GM12878 (cell line): Measurements from ENCODE around the gene RERE. TPM values are rescaled to one million over a fixed set of nuclear protein-coding genes. Genes with fewer than 3 reads are reported as not detected.

Source experiments
- ATAC-seq: fragments of 200-7000 bp; cut with Tn5 transposase; 3 replicates; pipeline ENCODE4 v1.9.1; 2020; ENCODE audit warnings: mild to moderate bottlenecking, moderate library complexity
- BruUV-seq: library from RNA; stranded (reverse); fragments of 400-500 nt; replicated peaks from 2 replicates; lab custom pipeline; 2021; lab: Mats Ljungman, UMichigan
- CTCF ChIA-PET: fragments of 300-600 bp; sonication (Branson Sonifier 250); formaldehyde crosslinking; extraction: SDS; loops from one replicate; lab custom pipeline; 2021; ENCODE audit warnings: inconsistent platforms; lab: Yijun Ruan, JAX
- POLR2A ChIA-PET: fragments of 350-600 bp; formaldehyde crosslinking; extraction: SDS; loops from one replicate; lab custom pipeline; 2021; ENCODE audit warnings: inconsistent platforms; lab: Charles Lee
- RAD21 ChIA-PET: fragments of 300-600 bp; sonication (Branson Sonifier 250); formaldehyde crosslinking; loops from one replicate; lab custom pipeline; 2023; ENCODE audit warnings: antibody characterized with exemption; ENCODE audit not compliant: unreplicated experiment; lab: Charles Lee
- SMC1A ChIA-PET: fragments of 300-600 bp; sonication (Branson Sonifier 250); formaldehyde crosslinking; loops from one replicate; lab custom pipeline; 2023; ENCODE audit not compliant: unreplicated experiment, uncharacterized antibody; lab: Charles Lee
- DNase-seq: peaks from one replicate; pipeline ENCODE4 v3.0.0-alpha.2; 2011; ENCODE audit warnings: low read depth, low spot score
- FAIRE-seq: peaks from 3 replicates; lab custom pipeline; 2011; peaks lifted over from hg19 to GRCh38; lab: Jason Lieb, UNC
- H2AFZ ChIP-seq: 2 replicates; pipeline ENCODE4 v1.6.0; 2011; ENCODE audit warnings: low read depth, low read length, control low read depth; ENCODE audit not compliant: control insufficient read depth
- H3K27ac ChIP-seq: 2 replicates; pipeline ENCODE4 v1.5.1; 2011; ENCODE audit warnings: control low read depth; ENCODE audit not compliant: control insufficient read depth, insufficient read depth
- H3K27me3 ChIP-seq, 2 experiments: replicated peaks in 1 of 2; 2 replicates each; pipeline versions ENCODE4 v1.6.0 to v1.6.1; 2011; ENCODE audit warnings: low read length in 1 of 2; ENCODE audit not compliant: control insufficient read depth in 2 of 2, insufficient read depth in 2 of 2
- H3K36me3 ChIP-seq, 2 experiments: 2 replicates each; pipeline ENCODE4 v1.5.1; 2011; ENCODE audit warnings: low read length in 1 of 2; ENCODE audit not compliant: control insufficient read depth in 2 of 2, insufficient read depth in 2 of 2
- H3K4me1 ChIP-seq: 2 replicates; pipeline ENCODE4 v1.6.1; 2011; ENCODE audit warnings: mild to moderate bottlenecking, low read length, moderate library complexity, mixed read lengths; ENCODE audit not compliant: control insufficient read depth, insufficient read depth
- H3K4me2 ChIP-seq: 2 replicates; pipeline ENCODE4 v1.6.0; 2011; ENCODE audit warnings: control low read depth; ENCODE audit not compliant: control insufficient read depth, insufficient read depth
- H3K4me3 ChIP-seq: fragments of 200-600 bp; sonication (generic); 2 replicates; pipeline ENCODE4 v1.5.1; 2016
- H3K79me2 ChIP-seq: 2 replicates; pipeline ENCODE4 v1.6.0; 2011; ENCODE audit warnings: low read length; ENCODE audit not compliant: control insufficient read depth, insufficient read depth
- H3K9ac ChIP-seq: 2 replicates; pipeline ENCODE4 v1.8.0; 2011; ENCODE audit warnings: low read length, control low read depth, mixed read lengths; ENCODE audit not compliant: control insufficient read depth, insufficient read depth
- H3K9me3 ChIP-seq: replicated peaks from 3 replicates; pipeline ENCODE4 v1.5.1; 2011; ENCODE audit warnings: mild to moderate bottlenecking, low read length; ENCODE audit not compliant: control insufficient read depth, insufficient read depth
- H4K20me1 ChIP-seq: 2 replicates; pipeline ENCODE4 v1.6.0; 2011; ENCODE audit not compliant: control insufficient read depth, insufficient read depth
- CHD4 ChIP-seq: fragments of 200-600 bp; sonication (generic); IDR thresholded peaks from 2 replicates; pipeline ENCODE4 v1.6.1; 2016; ENCODE audit warnings: mild to moderate bottlenecking
- KAT2A ChIP-seq: conservative IDR thresholded peaks from 2 replicates; pipeline ENCODE4 v1.6.1; 2011; ENCODE audit warnings: low read depth, low read length; ENCODE audit not compliant: control insufficient read depth
- MEF2B ChIP-seq: fragments of 450-650 bp; IDR thresholded peaks from 2 replicates; pipeline ENCODE4 v1.6.1; 2018; ENCODE audit warnings: mild to moderate bottlenecking, moderate library complexity; ENCODE audit not compliant: partially characterized antibody, poor library complexity, severe bottlenecking
- POLR2AphosphoS5 ChIP-seq: IDR thresholded peaks from 2 replicates; pipeline ENCODE4 v1.6.1; 2011; ENCODE audit warnings: mild to moderate bottlenecking, low read length, inconsistent platforms
- SIN3A ChIP-seq: IDR thresholded peaks from 2 replicates; pipeline ENCODE4 v1.6.1; 2012; ENCODE audit warnings: low read depth, low read length, improper control_type of control experiment
- USF2 ChIP-seq: IDR thresholded peaks from 2 replicates; pipeline ENCODE4 v1.6.1; 2011; ENCODE audit warnings: low read depth, low read length, improper control_type of control experiment, borderline replicate concordance
- ZNF207 ChIP-seq: fragments of 450-650 bp; IDR thresholded peaks from 2 replicates; pipeline ENCODE4 v1.6.1; 2014; ENCODE audit warnings: antibody characterized with exemption, mild to moderate bottlenecking, borderline replicate concordance
- ZNF274 ChIP-seq: IDR thresholded peaks from one replicate; pipeline ENCODE4 v1.8.0; 2011; ENCODE audit not compliant: insufficient read length, insufficient read depth
- WGBS: methylation state at CpG from one replicate; pipeline ENCODE4 v1.1.6; 2016; ENCODE audit warnings: low lambda C conversion rate; ENCODE audit not compliant: insufficient replicate concordance, insufficient coverage; ENCODE audit errors: missing lambda C conversion rate; 5-methylcytosine and 5-hydroxymethylcytosine counted together
- in situ Hi-C: fragments of 300-500 bp; cut with MboI; formaldehyde crosslinking; loops from 9 replicates; pipeline ENCODE4 v1.14.3; 2018; ENCODE audit warnings: mixed read lengths
- intact Hi-C: fragments of 100-400 bp; cut with micrococcal nuclease; formaldehyde crosslinking; loops from one replicate; pipeline ENCODE4 v1.14.2; 2022; ENCODE audit not compliant: unreplicated experiment
- polyA plus RNA-seq, 11 experiments: library from polyadenylated mRNA; depleted of rRNA in 4 of 11; unstranded in 6 of 11; stranded (reverse) in 5 of 11; fragments of >200 nt; fragmentation: Nextera tagmentation in 4 of 11; fragmentation: Illumina TruSeq in 1 of 11; extraction: Ambion mirVana in 4 of 11; extraction: Trizol in 1 of 11; gene quantifications; 1 replicate in 1 of 11; 2 replicates in 10 of 11; pipeline versions ENCODE4 v1.2.1 to v1.2.3, GENCODE V29; 2011 to 2016; ENCODE audit warnings: inconsistent platforms in 2 of 11, missing spikeins in 2 of 11, low read depth in 1 of 11
- total RNA-seq, 4 experiments: library from RNA; depleted of rRNA in 3 of 4; stranded (reverse); fragments of >200 nt in 3 of 4; fragmentation: Illumina TruSeq in 1 of 4; extraction: Trizol in 1 of 4; gene quantifications; 2 replicates each; pipeline versions ENCODE4 v1.2.1 to v1.2.3, GENCODE V29; 2013 to 2021

Gene RERE
- total and polyA plus RNA-seq, 10 of the 15 experiments (the other 5 are each of a cell fraction or from before 2014, with no cell fraction given): 5.2 to 60.5 (median 20.2) TPM

DNA sequence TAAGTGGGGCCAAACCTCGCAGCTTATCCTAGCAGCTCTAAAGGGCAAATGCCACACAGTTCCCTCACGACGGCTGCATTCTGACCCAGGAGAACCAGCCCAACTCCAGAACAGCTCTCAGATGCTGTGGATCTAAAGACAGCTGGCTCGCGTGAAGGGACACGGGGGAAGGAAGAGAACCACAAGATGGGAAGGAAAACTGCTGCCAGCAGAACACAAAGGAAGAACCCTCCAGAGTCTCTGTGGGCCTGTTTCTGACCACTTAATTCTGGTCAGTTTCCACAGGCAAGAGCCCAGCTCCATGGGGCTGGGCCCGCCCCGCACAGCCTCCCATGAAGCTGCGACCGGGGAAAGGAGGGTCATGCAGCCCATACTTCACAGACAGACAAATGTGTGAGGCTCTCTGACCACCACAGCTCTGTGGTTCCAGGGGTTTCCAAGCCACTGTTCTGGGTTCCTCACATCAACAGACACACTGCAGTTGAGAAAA, 438.4 kb downstream of the RERE start:
- Histone ChIP-seq H3K36me3 (peaks cover 11% of the 10 kb centered on the region in 2 experiments), H3K9me3 (no peaks in the 10 kb centered on the region), H3K27me3 (no peaks in the 10 kb centered on the region), H3K4me3 (no peak overlapping the region), H3K4me1 (no peaks in the 10 kb centered on the region)
- ChIA-PET RAD21 (no interaction called here), SMC1A (interaction anchor here (0.7 kb wide), 1 partner anchor 25 kb away, joined by 3 read pairs; no protein-coding TSS in a partner anchor), CTCF (no interaction called here)
- DNase-seq (no peak), FAIRE-seq (no peak), ATAC-seq (no peak)
- in situ Hi-C loops: no loop called here
- TF ChIP-seq MEF2B (no peak), USF2 (no peak), SIN3A (no peak), ZNF207 (no peak), KAT2A (no peak), POLR2AphosphoS5 (no peak)
- TF ChIP-seq, all 136 proteins: peak for 0
- Histone ChIP-seq H3K9ac (no peak overlapping the region), H3K4me2 (no peak overlapping the region), H3K27ac (no peak overlapping the region), H3K79me2 (peaks cover 1% of the 10 kb centered on the region), H4K20me1 (peaks cover 2% of the 10 kb centered on the region; the same call in 1 of the 2 replicates), H2AFZ (no peak overlapping the region)
- 99% methylated on average over 10 of the region's 10 CpGs for WGBS
- intact Hi-C loops: no loop called here
- POLR2A ChIA-PET: no interaction called here
- BruUV-seq: no TSS peak

DNA sequence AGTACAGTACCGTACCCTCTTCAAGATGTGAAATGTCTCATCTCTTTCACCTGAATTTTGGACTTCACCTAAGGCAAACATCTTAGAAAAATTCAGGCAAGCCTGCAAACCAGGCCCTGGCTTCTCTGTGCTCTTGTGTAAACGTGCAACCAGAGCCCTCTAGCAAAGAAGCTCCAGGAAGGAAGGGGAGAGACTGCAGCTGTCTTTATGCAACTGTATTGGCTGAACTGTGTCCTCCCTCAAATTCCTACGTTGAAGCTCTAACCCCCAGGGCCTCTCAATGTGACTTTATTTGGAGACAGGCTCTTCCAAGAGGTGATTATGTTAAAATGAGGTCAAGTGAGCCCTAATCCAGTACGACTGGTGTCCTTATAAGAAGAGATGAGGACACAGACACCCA, 439.3 kb downstream of the RERE start:
- no TSS peak for BruUV-seq
- Histone ChIP-seq H3K36me3 (peaks cover 11% of the 10 kb centered on the region in 2 experiments), H3K27ac (no peak overlapping the region), H3K9me3 (no peaks in the 10 kb centered on the region), H2AFZ (no peak overlapping the region), H3K4me1 (no peaks in the 10 kb centered on the region), H3K27me3 (no peaks in the 10 kb centered on the region), H4K20me1 (no peaks in the 10 kb centered on the region; the same call in 1 of the 2 replicates), H3K4me3 (no peak overlapping the region), H3K79me2 (peaks cover 1% of the 10 kb centered on the region), H3K9ac (no peak overlapping the region), H3K4me2 (no peak overlapping the region)
- no peak for DNase-seq
- intact Hi-C loops (no loop called here), in situ Hi-C loops (no loop called here)
- ChIA-PET RAD21 (interaction anchor here (1.7 kb wide), 1 partner anchor 471 kb away, joined by 5 read pairs; no protein-coding TSS in a partner anchor), SMC1A (interaction anchor here (0.6 to 2.6 kb wide), 9 partner anchors 16 to 637 kb away, joined by 3 to 8 read pairs (median 4); no protein-coding TSS in a partner anchor), POLR2A (no interaction called here), CTCF (no interaction called here)
- ATAC-seq: no peak
- TF ChIP-seq ZNF274: no peak
- TF ChIP-seq CHD4: no peak
- FAIRE-seq: no peak
- WGBS: 62% methylated on average over 4 of the region's 4 CpGs
